Left ventricle myocardium inferior (tissue), 1 donor: Measurements from ENCODE around the gene KCNQ2. TPM values are rescaled to one million over a fixed set of nuclear protein-coding genes. Genes with fewer than 3 reads are reported as not detected.
A peak's percentile ranks its signal among the peaks of the same experiment; 100 is the strongest.

Experiments used
- DNase-seq: peaks from one replicate; pipeline ENCODE4 v3.0.0-alpha.2; 2020
- H3K27ac ChIP-seq: fragments of 200-600 bp; replicated peaks from 2 replicates; pipeline ENCODE4 v1.8.0; 2021
- H3K27me3 ChIP-seq: fragments of 200-600 bp; 2 replicates; pipeline ENCODE4 v1.8.0; 2021; ENCODE audit warnings: low read depth
- H3K36me3 ChIP-seq: fragments of 200-600 bp; 2 replicates; pipeline ENCODE4 v1.8.0; 2021
- H3K4me1 ChIP-seq: fragments of 200-600 bp; 2 replicates; pipeline ENCODE4 v1.8.0; 2021
- H3K4me3 ChIP-seq: fragments of 200-600 bp; 2 replicates; pipeline ENCODE4 v1.8.0; 2021; ENCODE audit warnings: mild to moderate bottlenecking, moderate library complexity
- H3K9me3 ChIP-seq: fragments of 200-600 bp; replicated peaks from 2 replicates; pipeline ENCODE4 v1.8.0; 2021
- intact Hi-C: fragments of 100-400 bp; cut with micrococcal nuclease; formaldehyde crosslinking; loops from one replicate; pipeline ENCODE4 v1.11.0; 2022
- total RNA-seq: library from RNA; stranded (reverse); fragmentation: NEBNext Ultra II Directional; extraction: Animal tissue kit (Norgen Biotek cat#: 25700); gene quantifications from one replicate; pipeline ENCODE4 v1.2.1, GENCODE V29; 2021
- TF ChIP-seq, protein P1 (sequence below): fragments of 200-600 bp; IDR thresholded peaks from 2 replicates; pipeline ENCODE4 v1.8.0; 2021; ENCODE audit warnings: antibody characterized with exemption, mild to moderate bottlenecking, borderline replicate concordance
- donor health status: DM: no; HTN: yes; CAD: no; lungs with severe emphysema.

The KCNQ2 gene
- total RNA-seq, 1 donor from 2014 or later = 2.3 TPM

DNA sequence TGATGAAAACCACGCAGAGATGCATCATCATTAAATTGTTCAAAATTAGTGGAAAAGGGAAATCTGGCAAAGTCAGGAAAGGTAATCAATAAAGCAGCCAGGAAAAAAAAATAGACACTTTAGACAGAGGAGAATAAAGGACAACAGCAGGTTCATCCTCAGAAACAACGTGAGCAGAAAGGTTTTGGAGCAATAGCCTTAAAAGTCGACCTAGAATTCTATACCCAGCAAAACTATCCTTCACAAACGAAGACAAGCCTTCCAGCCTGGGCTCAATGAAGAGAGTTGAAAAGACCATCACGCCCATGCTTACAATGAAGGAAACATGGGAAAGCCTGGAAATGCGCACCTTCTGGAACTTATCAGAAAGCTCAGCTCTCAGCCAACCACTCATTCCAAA, 86.6 kb downstream of the KCNQ2 start:
- H3K4me3 ChIP-seq = no peak overlapping the region
- H3K36me3 ChIP-seq = no peaks in the 10 kb centered on the region
- intact Hi-C loops = no loop called here
- no peak overlapping the region for H3K27ac ChIP-seq
- peaks cover 39% of the 10 kb centered on the region for H3K27me3 ChIP-seq
- no peaks in the 10 kb centered on the region for H3K4me1 ChIP-seq
- peaks cover 36% of the 10 kb centered on the region for H3K9me3 ChIP-seq
- DNase-seq = no peak
- TF ChIP-seq, protein P1, sequence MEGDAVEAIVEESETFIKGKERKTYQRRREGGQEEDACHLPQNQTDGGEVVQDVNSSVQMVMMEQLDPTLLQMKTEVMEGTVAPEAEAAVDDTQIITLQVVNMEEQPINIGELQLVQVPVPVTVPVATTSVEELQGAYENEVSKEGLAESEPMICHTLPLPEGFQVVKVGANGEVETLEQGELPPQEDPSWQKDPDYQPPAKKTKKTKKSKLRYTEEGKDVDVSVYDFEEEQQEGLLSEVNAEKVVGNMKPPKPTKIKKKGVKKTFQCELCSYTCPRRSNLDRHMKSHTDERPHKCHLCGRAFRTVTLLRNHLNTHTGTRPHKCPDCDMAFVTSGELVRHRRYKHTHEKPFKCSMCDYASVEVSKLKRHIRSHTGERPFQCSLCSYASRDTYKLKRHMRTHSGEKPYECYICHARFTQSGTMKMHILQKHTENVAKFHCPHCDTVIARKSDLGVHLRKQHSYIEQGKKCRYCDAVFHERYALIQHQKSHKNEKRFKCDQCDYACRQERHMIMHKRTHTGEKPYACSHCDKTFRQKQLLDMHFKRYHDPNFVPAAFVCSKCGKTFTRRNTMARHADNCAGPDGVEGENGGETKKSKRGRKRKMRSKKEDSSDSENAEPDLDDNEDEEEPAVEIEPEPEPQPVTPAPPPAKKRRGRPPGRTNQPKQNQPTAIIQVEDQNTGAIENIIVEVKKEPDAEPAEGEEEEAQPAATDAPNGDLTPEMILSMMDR = no peak

DNA sequence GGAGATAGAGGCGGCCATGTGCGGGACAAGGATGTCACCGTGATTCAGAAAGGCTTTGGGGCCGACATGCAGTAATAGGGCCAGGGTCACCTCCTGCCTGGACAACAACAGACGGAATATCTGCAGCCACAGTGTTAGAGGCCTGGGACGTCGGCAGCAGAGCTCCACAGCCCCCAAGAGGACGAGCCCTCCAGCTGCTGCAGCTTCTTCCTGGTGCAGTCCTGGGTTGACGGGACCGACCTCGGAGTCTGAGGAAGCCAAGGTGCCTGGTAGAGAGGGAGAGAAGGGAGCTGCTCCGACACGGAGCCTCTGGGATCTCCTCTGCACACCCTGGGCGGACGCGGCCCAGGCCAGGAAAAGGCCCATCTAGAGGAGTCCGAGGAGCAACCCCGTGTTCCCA, 88.1 kb downstream of the KCNQ2 start:
- peaks cover 52% of the 10 kb centered on the region for H3K27me3 ChIP-seq
- intact Hi-C loops = loop anchor here (5.0 kb wide), 1 partner anchor 77 kb away; no protein-coding TSS in a partner anchor

DNA sequence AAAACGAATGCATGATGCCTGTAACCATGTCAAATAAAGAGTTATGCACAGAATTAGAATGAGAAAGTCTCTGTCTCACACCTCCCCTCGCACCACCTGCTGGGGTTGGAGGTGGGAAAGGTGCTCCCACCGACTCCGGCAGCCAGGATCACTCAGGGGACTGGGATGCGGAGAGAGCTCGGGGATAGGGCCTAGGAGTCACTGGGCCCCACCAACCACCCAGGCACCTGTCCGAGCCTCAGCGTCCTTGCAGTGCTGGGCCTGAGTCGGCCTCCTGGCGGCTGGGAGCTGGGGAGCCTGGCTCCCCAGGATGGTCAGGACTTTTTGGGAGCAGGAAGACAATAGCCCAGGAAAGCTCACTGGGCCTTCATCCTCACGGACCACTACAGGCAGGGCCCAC, 88.9 kb downstream of the KCNQ2 start:
- H3K9me3 ChIP-seq = peaks cover 18% of the 10 kb centered on the region
- H3K27ac ChIP-seq = no peak overlapping the region
- H3K4me1 ChIP-seq = no peaks in the 10 kb centered on the region
- no peaks in the 10 kb centered on the region for H3K36me3 ChIP-seq
- DNase-seq = no peak
- intact Hi-C loops = loop anchor here (5.0 kb wide), 1 partner anchor 76 kb away; no protein-coding TSS in a partner anchor
- H3K27me3 ChIP-seq = peaks cover 60% of the 10 kb centered on the region
- H3K4me3 ChIP-seq = no peak overlapping the region
- TF ChIP-seq, protein P1 = no peak

More for the DNA sequence above, 88.1 kb downstream of the KCNQ2 start:
- H3K4me3 ChIP-seq = no peak overlapping the region
- no peak for DNase-seq
- TF ChIP-seq, protein P1 = no peak
- peaks cover 21% of the 10 kb centered on the region for H3K9me3 ChIP-seq
- no peak overlapping the region for H3K27ac ChIP-seq
- H3K36me3 ChIP-seq = no peaks in the 10 kb centered on the region
- H3K4me1 ChIP-seq = no peaks in the 10 kb centered on the region

DNA sequence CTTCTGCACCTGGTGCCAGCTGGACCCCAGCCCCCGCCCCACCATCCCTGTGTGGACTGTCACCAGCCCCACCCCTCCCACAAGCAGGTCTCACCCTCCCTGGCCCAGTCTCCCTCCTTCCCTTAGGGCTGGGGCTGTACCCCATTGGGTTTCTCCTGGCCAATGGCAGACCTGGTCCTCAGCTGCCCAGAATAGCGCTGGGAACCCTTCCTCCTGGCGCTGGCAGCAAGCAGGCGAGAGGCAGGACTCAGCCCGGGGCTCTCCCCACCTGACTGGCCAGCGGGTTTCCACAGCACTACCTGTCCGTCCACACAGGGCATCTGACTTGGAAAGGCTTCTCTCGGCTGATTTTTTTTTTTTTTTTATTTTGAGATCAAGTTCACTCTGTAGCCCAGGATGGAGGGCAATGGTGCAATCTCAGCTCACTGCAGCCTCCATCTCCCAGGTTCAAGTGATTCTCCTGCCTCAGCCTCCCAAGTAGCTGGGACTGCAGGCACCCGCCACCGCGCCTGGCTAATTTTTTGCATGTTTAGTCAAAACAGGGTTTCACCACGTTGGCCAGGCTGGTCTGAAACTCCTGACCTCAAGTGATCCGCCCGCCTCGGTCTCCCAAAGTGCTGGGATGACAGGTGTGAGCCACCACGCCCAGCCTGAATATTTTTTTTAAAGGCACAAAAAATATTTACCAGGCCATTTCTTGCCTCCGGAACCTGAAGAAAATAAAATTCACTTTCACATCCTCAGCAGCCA, 89.7 kb downstream of the KCNQ2 start:
- no peak for DNase-seq
- Histone ChIP-seq H3K4me3 (no peak overlapping the region), H3K9me3 (peaks cover 18% of the 10 kb centered on the region), H3K4me1 (no peaks in the 10 kb centered on the region), H3K27me3 (peaks cover 68% of the 10 kb centered on the region), H3K36me3 (no peaks in the 10 kb centered on the region), H3K27ac (no peak overlapping the region)
- intact Hi-C loops = loop anchor here (5.0 kb wide), 1 partner anchor 75 kb away; no protein-coding TSS in a partner anchor
- TF ChIP-seq, protein P1 = no peak

DNA sequence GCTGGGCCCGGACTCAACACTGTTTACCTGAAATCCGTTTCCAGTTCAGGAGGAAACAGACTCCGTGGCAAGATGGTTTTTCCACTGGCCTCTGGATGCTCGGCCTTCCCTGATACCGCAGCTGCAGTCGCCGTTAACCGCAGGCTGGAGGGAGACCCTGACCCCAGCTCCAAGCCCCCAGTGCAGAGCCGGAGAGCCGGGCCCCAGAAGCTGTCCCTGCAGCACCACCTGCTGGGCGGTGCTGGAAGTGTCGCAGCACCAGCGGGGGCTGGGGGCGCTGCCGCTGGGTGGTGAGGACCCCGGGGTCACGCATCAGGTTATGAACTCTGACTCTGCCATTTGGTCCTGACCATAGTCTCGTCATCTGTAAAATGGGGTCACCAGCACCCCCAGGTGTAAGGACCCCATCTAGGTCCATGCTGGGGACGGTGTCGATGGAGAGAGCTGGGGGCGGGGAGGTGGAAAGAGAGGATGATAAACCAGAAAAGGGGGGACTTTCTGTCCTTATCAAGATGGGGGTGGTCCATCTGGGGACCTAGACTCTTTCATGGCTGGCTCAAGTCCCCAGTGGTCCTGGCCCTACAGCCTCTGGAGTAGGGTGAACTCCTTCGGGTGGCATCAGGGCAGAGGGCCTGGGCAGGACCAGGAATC, 90.5 kb downstream of the KCNQ2 start:
- Histone ChIP-seq H3K36me3 (no peaks in the 10 kb centered on the region), H3K9me3 (peaks cover 18% of the 10 kb centered on the region), H3K27me3 (peaks cover 76% of the 10 kb centered on the region), H3K4me1 (no peaks in the 10 kb centered on the region), H3K27ac (no peak overlapping the region), H3K4me3 (no peak overlapping the region)
- no peak for DNase-seq
- TF ChIP-seq, protein P1 = peak; percentile 97
- intact Hi-C loops = loop anchor here (5.0 kb wide), 1 partner anchor 75 kb away; no protein-coding TSS in a partner anchor
